Lung (tissue), 12 donors: ENCODE measurements around the gene PMEPA1. TPM values are rescaled to one million over a fixed set of nuclear protein-coding genes. Genes with fewer than 3 reads are reported as not detected.

Source experiments
- ATAC-seq: fragments of 200-7000 bp; cut with Tn5 transposase; one replicate; pipeline ENCODE4 v1.9.1; 2020; ENCODE audit warnings: moderate number of reproducible peaks; ENCODE audit not compliant: insufficient read depth, low FRiP score
- DNase-seq, 3 donors: peaks; one replicate each; pipeline ENCODE4 v3.0.0-alpha.2; 2013 to 2017
- H3K27ac ChIP-seq, 2 donors: one replicate each; pipeline ENCODE4 v1.5.1; 2013; ENCODE audit warnings: mild to moderate bottlenecking in 2 of 2, moderate library complexity in 2 of 2, control low read depth in 1 of 2, inconsistent platforms in 1 of 2, low read depth in 1 of 2, low read length in 1 of 2
- H3K27me3 ChIP-seq, 3 donors: one replicate each; pipeline ENCODE4 v1.5.1; 2013; ENCODE audit warnings: low read length in 2 of 3; ENCODE audit not compliant: control insufficient read depth in 3 of 3, insufficient read depth in 3 of 3
- H3K36me3 ChIP-seq, 4 donors: one replicate each; pipeline ENCODE4 v1.5.1; 2013; ENCODE audit warnings: low read length in 4 of 4, mild to moderate bottlenecking in 1 of 4, moderate library complexity in 1 of 4; ENCODE audit not compliant: control insufficient read depth in 4 of 4, insufficient read depth in 4 of 4
- H3K4me1 ChIP-seq, 5 donors: one replicate each; pipeline ENCODE4 v1.5.1; 2013; ENCODE audit warnings: low read length in 5 of 5, mild to moderate bottlenecking in 2 of 5, moderate library complexity in 1 of 5; ENCODE audit not compliant: control insufficient read depth in 5 of 5, insufficient read depth in 5 of 5
- H3K4me3 ChIP-seq: one replicate; pipeline ENCODE4 v1.5.1; 2013; ENCODE audit warnings: mild to moderate bottlenecking, control low read depth, moderate library complexity
- H3K9ac ChIP-seq, 2 donors: one replicate each; pipeline ENCODE4 v1.5.1; 2013; ENCODE audit warnings: low read length in 2 of 2, control low read depth in 1 of 2; ENCODE audit not compliant: insufficient read depth in 1 of 2
- H3K9me3 ChIP-seq, 4 donors: one replicate each; pipeline ENCODE4 v1.5.1; 2013; ENCODE audit warnings: low read length in 3 of 4, mild to moderate bottlenecking in 1 of 4, moderate library complexity in 1 of 4; ENCODE audit not compliant: control insufficient read depth in 4 of 4, insufficient read depth in 3 of 4
- CTCF ChIP-seq: IDR thresholded peaks from 2 replicates; pipeline ENCODE4 v1.5.1; 2012; ENCODE audit warnings: mild to moderate bottlenecking; ENCODE audit errors: control extremely low read depth, extremely low read depth
- WGBS, 2 donors: extraction: QIAGEN DNeasy Blood & Tissue Kit; methylation state at CpG; one replicate each; pipeline ENCODE4 v1.1.7; 2013; 5-methylcytosine and 5-hydroxymethylcytosine counted together
- polyA plus RNA-seq, 2 donors: library from polyadenylated mRNA; stranded (reverse); fragments of 200-250 nt; gene quantifications; one replicate each; pipeline ENCODE4 v1.2.1, GENCODE V29; 2013
- total RNA-seq, 2 donors: library from RNA; depleted of rRNA in 1 of 2; stranded (reverse); fragments of >200 nt in 1 of 2; gene quantifications; one replicate each; pipeline ENCODE4 v1.2.1, GENCODE V29; 2014 to 2021
- donor health status: control.
- donor health status: control.
- donor health status: Bipolar disorder and iron deficiency.
- donor health status: healthy.
- donor health status: DM: yes; HTN: yes; CAD: no.

Gene PMEPA1
- total and polyA plus RNA-seq, 4 donors: 10.0 to 44.0 (median 23.9) TPM

DNA sequence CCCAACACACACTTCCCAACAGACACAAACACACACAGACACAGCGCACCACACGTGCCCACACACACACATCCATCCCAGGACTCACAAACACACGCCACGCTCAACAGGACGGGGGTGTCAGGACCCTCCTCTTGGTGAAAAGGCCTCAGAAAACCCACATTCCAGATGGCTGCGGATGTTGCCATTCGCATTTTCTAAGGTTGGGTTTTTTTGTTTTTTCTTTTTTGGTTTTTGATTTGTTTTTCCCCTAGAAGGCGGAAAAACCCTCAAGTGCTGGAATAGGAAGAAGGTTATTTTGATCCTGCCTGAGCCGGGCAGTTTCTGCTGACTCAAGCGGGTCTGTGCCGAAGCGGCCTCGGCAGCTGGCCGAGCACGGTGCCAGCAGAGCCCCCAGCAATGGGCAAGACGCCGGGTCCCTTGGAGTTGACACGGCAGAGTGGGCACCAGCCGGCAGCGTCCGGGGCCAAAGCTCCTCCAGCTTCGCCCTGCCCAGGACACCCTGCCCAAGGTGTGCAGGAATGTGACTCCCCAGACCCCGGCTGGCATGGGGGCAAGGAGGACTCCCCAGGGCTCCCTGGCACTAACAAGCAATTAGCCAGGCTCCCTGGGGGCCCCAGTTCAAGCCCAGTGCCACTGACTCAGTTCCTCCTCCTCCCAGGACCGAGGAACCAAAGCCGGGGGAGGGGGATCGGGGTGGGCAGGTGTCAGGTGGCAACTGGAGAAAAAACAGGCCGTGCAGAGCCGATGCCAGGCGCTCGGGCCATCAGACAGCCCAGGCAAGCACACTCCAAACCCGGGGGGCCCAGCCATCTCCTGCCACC is 48.7 kb downstream of the PMEPA1 start:
- WGBS, 2 donors: 85 to 88% methylated on average over 29 to 31 of the region's 31 CpGs
- ATAC-seq (no peak), DNase-seq (peak; percentile 14 to 55 (median 34))
- H3K4me1 ChIP-seq: peaks cover 0 to 13% (median 6%) of the 10 kb centered on the region in 5 donors
- no peak for TF ChIP-seq CTCF
- H3K27ac ChIP-seq: no peak overlapping the region
- H3K9me3 ChIP-seq: no peaks in the 10 kb centered on the region
- H3K36me3 ChIP-seq: peaks cover 3 to 27% (median 16%) of the 10 kb centered on the region in 4 donors
- no peak overlapping the region for H3K9ac ChIP-seq
- no peaks in the 10 kb centered on the region for H3K27me3 ChIP-seq
- H3K4me3 ChIP-seq: no peak overlapping the region

GRCh38 chr20:57660181-57660921 is 49.5 kb downstream of the PMEPA1 start:
- TF ChIP-seq CTCF: no peak
- Histone ChIP-seq H3K27me3 (no peaks in the 10 kb centered on the region), H3K4me1 (peaks cover 0 to 16% (median 6%) of the 10 kb centered on the region in 5 donors), H3K9ac (no peak overlapping the region), H3K4me3 (no peak overlapping the region), H3K27ac (no peak overlapping the region), H3K36me3 (peaks cover 3 to 28% (median 16%) of the 10 kb centered on the region in 4 donors), H3K9me3 (no peaks in the 10 kb centered on the region)
- DNase-seq (peak in 1 of 3 donors; percentile 11), ATAC-seq (no peak)
- WGBS, 2 donors: 92 to 93% methylated on average over 13 of the region's 13 CpGs

DNA sequence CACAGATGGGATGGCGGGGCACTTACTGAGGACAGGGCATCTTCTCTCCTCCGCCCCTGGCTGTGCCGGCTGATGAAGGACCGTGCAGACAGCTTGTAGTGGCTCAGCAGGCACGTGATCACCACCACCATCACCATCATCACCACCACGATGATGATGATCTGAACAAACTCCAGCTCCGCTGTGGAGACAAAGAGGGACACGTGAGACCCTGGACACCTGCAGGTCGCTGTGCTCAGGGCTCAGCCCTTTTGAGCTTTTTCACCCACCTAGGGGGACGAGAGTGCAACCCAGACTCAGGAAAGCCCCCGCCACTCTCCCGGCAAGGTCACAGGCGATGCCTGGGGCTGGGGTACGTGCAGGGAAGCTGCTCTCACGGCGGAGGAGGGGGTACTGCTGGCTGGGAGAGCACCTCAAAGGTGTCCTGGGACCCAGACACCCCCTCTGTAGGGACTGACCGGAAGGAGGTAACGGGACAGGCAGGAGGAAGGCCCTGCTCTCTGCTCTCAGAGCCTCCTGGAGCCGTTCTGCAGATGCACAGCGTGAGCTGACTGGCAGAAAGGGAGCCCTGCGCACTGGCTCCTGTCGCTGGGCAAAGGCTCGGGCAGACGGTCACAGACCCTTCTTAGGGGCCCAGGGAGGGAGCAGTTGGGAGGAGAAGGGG is 50.2 kb downstream of the PMEPA1 start:
- Histone ChIP-seq H3K4me1 (peaks cover 0 to 17% (median 6%) of the 10 kb centered on the region in 5 donors), H3K36me3 (peaks cover 3 to 28% (median 16%) of the 10 kb centered on the region in 4 donors), H3K9ac (no peak overlapping the region), H3K27ac (no peak overlapping the region), H3K9me3 (no peaks in the 10 kb centered on the region), H3K27me3 (no peaks in the 10 kb centered on the region), H3K4me3 (no peak overlapping the region)
- WGBS, 2 donors: 90 to 94% methylated on average over 24 of the region's 24 CpGs
- ATAC-seq (no peak), DNase-seq (no peak)
- TF ChIP-seq CTCF: no peak
